ENCODE data around the gene IL20RA.

DNA sequence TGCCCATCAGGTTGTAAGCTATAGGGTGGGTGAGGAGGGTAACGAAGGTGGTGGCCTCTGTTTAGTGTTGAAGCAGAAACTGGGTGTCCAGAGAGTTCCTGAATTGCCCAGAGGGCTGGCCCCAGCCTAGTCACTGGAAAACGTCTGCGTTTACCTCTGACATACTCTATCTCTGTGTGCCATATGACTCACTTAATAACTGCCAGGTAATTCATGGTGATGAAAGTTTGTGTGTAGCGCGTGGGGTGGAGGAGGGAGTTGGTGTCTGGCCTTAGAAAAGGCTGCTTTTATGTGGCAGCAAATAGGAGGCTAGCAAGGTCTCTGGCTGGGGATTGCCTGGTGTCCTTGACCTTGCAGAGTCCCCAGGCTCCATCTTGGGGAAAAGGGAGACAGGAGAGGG lies 75.3 kb downstream of the IL20RA start:
- TF ChIP-seq, protein P1, sequence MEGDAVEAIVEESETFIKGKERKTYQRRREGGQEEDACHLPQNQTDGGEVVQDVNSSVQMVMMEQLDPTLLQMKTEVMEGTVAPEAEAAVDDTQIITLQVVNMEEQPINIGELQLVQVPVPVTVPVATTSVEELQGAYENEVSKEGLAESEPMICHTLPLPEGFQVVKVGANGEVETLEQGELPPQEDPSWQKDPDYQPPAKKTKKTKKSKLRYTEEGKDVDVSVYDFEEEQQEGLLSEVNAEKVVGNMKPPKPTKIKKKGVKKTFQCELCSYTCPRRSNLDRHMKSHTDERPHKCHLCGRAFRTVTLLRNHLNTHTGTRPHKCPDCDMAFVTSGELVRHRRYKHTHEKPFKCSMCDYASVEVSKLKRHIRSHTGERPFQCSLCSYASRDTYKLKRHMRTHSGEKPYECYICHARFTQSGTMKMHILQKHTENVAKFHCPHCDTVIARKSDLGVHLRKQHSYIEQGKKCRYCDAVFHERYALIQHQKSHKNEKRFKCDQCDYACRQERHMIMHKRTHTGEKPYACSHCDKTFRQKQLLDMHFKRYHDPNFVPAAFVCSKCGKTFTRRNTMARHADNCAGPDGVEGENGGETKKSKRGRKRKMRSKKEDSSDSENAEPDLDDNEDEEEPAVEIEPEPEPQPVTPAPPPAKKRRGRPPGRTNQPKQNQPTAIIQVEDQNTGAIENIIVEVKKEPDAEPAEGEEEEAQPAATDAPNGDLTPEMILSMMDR (IDR thresholded peaks at IDR 0.05) = no peak
- TF ChIP-seq POLR2A (IDR thresholded peaks at IDR 0.05) = no peak
